ENCODE data around the gene ATXN3.

The ATXN3 gene

GRCh38 chr14:92014040-92014439, 92.3 kb downstream of the ATXN3 start:
- no peaks in the 10 kb centered on the region for H4K20me1 ChIP-seq (ENCODE audit: low read depth, low read length)
- no peak overlapping the region for H2AFZ ChIP-seq (ENCODE audit: low read depth, low read length, severe bottlenecking)
- no peak overlapping the region for H3K4me2 ChIP-seq (ENCODE audit: low read depth, low read length, poor library complexity, severe bottlenecking)
- no peaks in the 10 kb centered on the region for H3K9me3 ChIP-seq (ENCODE audit: insufficient read depth, low read length)
- 0 out of 2 replicates have a peak, but pooled peaks cover 2% of the 10 kb centered on the region for H3F3A ChIP-seq (ENCODE audit: insufficient read depth)
- H3K27ac ChIP-seq (ENCODE audit: low read depth, low read length): no peak overlapping the region
- H3K9me2 ChIP-seq (replicated peaks; ENCODE audit: insufficient read depth, low read length): no peaks in the 10 kb centered on the region
- H3K9ac ChIP-seq (ENCODE audit: low read length): no peak overlapping the region
- H3K36me3 ChIP-seq (ENCODE audit: low read length): peaks cover 13% of the 10 kb centered on the region; the same call in 1 of the 2 replicates
- no peak for TF ChIP-seq EZH2phosphoT487 (conservative IDR thresholded peaks at IDR 0.05; ENCODE audit: low read length)
- TF ChIP-seq, protein P1, sequence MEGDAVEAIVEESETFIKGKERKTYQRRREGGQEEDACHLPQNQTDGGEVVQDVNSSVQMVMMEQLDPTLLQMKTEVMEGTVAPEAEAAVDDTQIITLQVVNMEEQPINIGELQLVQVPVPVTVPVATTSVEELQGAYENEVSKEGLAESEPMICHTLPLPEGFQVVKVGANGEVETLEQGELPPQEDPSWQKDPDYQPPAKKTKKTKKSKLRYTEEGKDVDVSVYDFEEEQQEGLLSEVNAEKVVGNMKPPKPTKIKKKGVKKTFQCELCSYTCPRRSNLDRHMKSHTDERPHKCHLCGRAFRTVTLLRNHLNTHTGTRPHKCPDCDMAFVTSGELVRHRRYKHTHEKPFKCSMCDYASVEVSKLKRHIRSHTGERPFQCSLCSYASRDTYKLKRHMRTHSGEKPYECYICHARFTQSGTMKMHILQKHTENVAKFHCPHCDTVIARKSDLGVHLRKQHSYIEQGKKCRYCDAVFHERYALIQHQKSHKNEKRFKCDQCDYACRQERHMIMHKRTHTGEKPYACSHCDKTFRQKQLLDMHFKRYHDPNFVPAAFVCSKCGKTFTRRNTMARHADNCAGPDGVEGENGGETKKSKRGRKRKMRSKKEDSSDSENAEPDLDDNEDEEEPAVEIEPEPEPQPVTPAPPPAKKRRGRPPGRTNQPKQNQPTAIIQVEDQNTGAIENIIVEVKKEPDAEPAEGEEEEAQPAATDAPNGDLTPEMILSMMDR (IDR thresholded peaks at IDR 0.05; ENCODE audit: insufficient read depth, low read length, poor library complexity, severe bottlenecking): no peak
- H3K27me3 ChIP-seq (ENCODE audit: low read length): no peaks in the 10 kb centered on the region
- H3K4me3 ChIP-seq (ENCODE audit: insufficient read depth, low read length, poor library complexity, severe bottlenecking): no peak overlapping the region
- H3K79me2 ChIP-seq (ENCODE audit: insufficient read depth, low read length): no peaks in the 10 kb centered on the region

GRCh38 chr14:92012121-92012748, 94.1 kb downstream of the ATXN3 start:
- Histone ChIP-seq H3K79me2 (ENCODE audit: insufficient read depth, low read length) (no peaks in the 10 kb centered on the region), H3K4me2 (ENCODE audit: low read depth, low read length, poor library complexity, severe bottlenecking) (no peak overlapping the region), H3F3A (ENCODE audit: insufficient read depth) (0 out of 2 replicates have a peak, but pooled peaks cover 2% of the 10 kb centered on the region), H2AFZ (ENCODE audit: low read depth, low read length, severe bottlenecking) (no peak overlapping the region), H3K4me3 (ENCODE audit: insufficient read depth, low read length, poor library complexity, severe bottlenecking) (no peak overlapping the region), H3K9me3 (ENCODE audit: insufficient read depth, low read length) (no peaks in the 10 kb centered on the region), H3K27ac (ENCODE audit: low read depth, low read length) (no peak overlapping the region), H3K36me3 (ENCODE audit: low read length) (peaks cover 17% of the 10 kb centered on the region; the same call in 1 of the 2 replicates), H4K20me1 (ENCODE audit: low read depth, low read length) (no peaks in the 10 kb centered on the region), H3K9me2 (replicated peaks; ENCODE audit: insufficient read depth, low read length) (no peaks in the 10 kb centered on the region), H3K27me3 (ENCODE audit: low read length) (no peaks in the 10 kb centered on the region), H3K9ac (ENCODE audit: low read length) (no peak overlapping the region)
- TF ChIP-seq EZH2phosphoT487 (conservative IDR thresholded peaks at IDR 0.05; ENCODE audit: low read length): no peak

- no peaks in the 10 kb centered on the region for H3K9me3 ChIP-seq (ENCODE audit: insufficient read depth, low read length)
- 0 out of 2 replicates have a peak, but pooled peaks cover 2% of the 10 kb centered on the region for H3F3A ChIP-seq (ENCODE audit: insufficient read depth)
- TF ChIP-seq EZH2phosphoT487 (conservative IDR thresholded peaks at IDR 0.05; ENCODE audit: low read length): no peak
- TF ChIP-seq, protein P1 (IDR thresholded peaks at IDR 0.05; ENCODE audit: insufficient read depth, low read length, poor library complexity, severe bottlenecking): no peak
- no peaks in the 10 kb centered on the region for H3K27me3 ChIP-seq (ENCODE audit: low read length)
- no peaks in the 10 kb centered on the region for H3K79me2 ChIP-seq (ENCODE audit: insufficient read depth, low read length)
- peaks cover 17% of the 10 kb centered on the region; the same call in 1 of the 2 replicates for H3K36me3 ChIP-seq (ENCODE audit: low read length)
- H3K9ac ChIP-seq (ENCODE audit: low read length): no peak overlapping the region
- H3K9me2 ChIP-seq (replicated peaks; ENCODE audit: insufficient read depth, low read length): no peaks in the 10 kb centered on the region
- H3K4me3 ChIP-seq (ENCODE audit: insufficient read depth, low read length, poor library complexity, severe bottlenecking): no peak overlapping the region
- no peak overlapping the region for H2AFZ ChIP-seq (ENCODE audit: low read depth, low read length, severe bottlenecking)
- H3K27ac ChIP-seq (ENCODE audit: low read depth, low read length): no peak overlapping the region
- no peak overlapping the region for H3K4me2 ChIP-seq (ENCODE audit: low read depth, low read length, poor library complexity, severe bottlenecking)
- H4K20me1 ChIP-seq (ENCODE audit: low read depth, low read length): no peaks in the 10 kb centered on the region
Measured at GRCh38 chr14:92010644-92011043, 95.7 kb downstream of the ATXN3 start.

GRCh38 chr14:92009604-92010003, 96.8 kb downstream of the ATXN3 start:
- Histone ChIP-seq H3K4me2 (ENCODE audit: low read depth, low read length, poor library complexity, severe bottlenecking) (no peak overlapping the region), H3K9ac (ENCODE audit: low read length) (no peak overlapping the region), H3K9me2 (replicated peaks; ENCODE audit: insufficient read depth, low read length) (no peaks in the 10 kb centered on the region), H2AFZ (ENCODE audit: low read depth, low read length, severe bottlenecking) (no peak overlapping the region), H3F3A (ENCODE audit: insufficient read depth) (0 out of 2 replicates have a peak, but pooled peaks cover 2% of the 10 kb centered on the region), H3K9me3 (ENCODE audit: insufficient read depth, low read length) (no peaks in the 10 kb centered on the region), H3K27me3 (ENCODE audit: low read length) (no peaks in the 10 kb centered on the region), H3K27ac (ENCODE audit: low read depth, low read length) (no peak overlapping the region), H3K79me2 (ENCODE audit: insufficient read depth, low read length) (no peaks in the 10 kb centered on the region), H3K4me3 (ENCODE audit: insufficient read depth, low read length, poor library complexity, severe bottlenecking) (no peak overlapping the region), H4K20me1 (ENCODE audit: low read depth, low read length) (no peaks in the 10 kb centered on the region), H3K36me3 (ENCODE audit: low read length) (peaks cover 17% of the 10 kb centered on the region; the same call in 1 of the 2 replicates)
- no peak for TF ChIP-seq EZH2phosphoT487 (conservative IDR thresholded peaks at IDR 0.05; ENCODE audit: low read length)
- TF ChIP-seq, protein P1 (IDR thresholded peaks at IDR 0.05; ENCODE audit: insufficient read depth, low read length, poor library complexity, severe bottlenecking): no peak

Measured in SU-DHL-6 (cell line).